Stimulated activated CD4-positive, alpha-beta T cell treated with anti-CD3 and anti-CD28 coated beads, Interleukin-15, amount 100 ng/mL, for 24 hours (primary cell): ENCODE data around the gene WFS1.

Experiments
- DNase-seq: peaks from one replicate; pipeline ENCODE4 v3.0.0-alpha.2; 2020

WFS1 gene

DNA sequence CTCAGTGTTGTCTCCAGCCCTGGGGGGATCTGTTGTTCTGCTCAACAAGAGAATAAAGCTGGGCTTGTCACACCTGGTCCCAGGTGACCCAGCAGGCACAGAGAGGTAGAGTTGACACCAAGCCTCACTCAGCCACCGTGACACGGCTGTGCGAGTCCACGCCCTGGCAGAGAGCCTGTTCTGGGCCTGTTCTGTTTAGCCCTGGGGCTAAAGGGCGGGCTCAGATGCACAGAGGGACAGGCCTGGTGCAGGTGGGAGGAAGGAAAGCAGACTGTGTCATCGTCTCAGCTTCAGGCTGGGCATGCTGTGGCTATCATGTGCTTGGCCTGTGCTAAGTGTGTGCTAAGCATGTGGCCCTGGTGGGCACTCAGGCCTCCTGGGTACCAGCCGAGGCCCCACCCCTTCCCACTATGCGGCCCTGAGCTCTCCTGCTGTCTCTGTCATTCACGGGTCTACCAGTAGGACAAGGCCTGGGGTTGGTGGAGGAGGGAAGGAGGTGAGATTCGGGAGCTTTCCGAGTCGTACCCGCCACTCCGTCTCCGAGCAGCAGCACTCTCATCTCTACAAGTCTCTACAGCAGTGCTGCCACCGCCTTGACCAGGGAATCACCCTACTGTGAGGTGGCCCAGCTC, 10.8 kb downstream of the WFS1 start:
- no peak for DNase-seq

DNA sequence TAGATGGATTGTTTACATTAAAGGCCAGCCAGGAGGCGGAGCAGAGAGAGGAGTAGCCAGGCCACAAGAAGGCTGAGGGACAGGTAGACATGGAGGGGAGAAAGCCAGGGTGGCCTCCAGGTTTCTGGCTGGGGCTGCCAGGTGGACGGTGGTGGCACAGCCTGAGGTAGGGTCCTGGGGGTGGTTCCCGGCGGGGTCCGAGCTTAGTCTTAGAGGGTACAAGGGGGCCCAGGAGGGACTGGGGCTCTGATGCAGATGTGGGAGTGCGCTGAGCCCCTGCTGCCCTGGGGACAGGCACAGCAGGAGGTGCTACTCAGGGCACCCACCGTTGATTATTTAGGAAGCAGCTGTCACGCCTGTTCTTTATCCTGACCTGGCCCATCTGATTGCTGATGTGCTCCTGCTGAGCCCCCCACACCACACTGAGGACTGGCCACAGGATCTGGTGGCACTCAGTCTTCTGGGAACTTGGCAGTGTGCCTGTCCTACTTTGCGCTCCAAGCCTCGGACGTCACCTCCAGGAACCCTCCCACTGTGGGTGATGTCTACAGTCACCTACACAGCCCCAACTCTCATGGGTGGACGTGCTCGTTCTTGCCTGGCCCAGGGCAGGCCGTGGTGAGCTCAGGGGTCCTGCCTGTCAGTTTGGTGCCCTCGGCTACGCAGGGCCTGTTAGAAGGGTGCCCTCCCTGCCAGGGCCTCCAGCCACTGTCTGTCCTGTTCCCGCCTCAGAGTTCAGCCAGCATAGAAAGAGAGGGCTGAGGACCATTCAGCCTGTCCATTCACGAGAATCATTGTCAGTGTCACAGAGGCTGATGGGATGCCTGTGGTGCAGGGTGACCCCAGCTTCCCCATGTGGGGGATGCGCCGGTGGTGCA, 12.0 kb downstream of the WFS1 start:
- no peak for DNase-seq

DNA sequence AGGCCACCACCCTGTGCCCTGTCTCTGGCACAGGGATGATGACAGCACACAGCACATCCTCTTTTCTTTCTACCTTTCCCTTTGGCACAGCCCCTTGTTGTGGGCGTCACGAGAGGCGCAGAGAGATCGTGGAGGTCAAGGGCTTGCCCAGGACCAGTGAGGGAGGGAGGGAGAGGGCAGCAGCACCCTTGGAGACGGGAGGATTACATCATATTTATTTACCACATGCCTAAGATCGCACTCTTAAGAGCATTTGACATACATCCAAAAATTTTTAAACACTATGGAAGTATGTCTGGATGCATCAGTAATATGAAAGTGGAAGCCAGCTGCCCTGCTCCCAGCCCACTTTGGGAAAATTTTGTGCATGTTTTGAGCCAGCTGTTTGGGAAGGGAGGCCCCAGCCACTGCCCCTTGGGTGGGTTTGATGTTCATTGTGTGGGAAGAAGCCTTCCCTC, 12.7 kb downstream of the WFS1 start:
- no peak for DNase-seq

DNA sequence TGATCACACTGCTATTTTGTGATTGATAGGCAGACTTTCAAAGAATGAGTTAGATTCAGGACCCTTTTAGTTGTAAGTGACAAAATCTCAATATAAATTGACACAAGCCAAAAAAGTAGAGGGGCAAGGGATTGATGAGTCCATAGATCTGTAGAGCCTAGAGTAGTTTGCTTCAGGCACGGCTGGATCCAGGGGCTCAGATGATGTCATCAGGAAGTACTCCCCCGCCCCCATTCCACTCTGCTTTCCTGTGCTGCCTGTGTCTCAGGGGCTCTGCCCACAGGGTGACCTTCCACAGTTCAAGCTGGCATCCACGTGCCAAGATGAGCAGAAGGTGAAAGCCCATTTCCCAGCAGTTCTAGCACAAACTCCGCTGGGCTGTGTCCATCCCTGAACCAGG, 13.6 kb downstream of the WFS1 start:
- DNase-seq, result no peak

DNA sequence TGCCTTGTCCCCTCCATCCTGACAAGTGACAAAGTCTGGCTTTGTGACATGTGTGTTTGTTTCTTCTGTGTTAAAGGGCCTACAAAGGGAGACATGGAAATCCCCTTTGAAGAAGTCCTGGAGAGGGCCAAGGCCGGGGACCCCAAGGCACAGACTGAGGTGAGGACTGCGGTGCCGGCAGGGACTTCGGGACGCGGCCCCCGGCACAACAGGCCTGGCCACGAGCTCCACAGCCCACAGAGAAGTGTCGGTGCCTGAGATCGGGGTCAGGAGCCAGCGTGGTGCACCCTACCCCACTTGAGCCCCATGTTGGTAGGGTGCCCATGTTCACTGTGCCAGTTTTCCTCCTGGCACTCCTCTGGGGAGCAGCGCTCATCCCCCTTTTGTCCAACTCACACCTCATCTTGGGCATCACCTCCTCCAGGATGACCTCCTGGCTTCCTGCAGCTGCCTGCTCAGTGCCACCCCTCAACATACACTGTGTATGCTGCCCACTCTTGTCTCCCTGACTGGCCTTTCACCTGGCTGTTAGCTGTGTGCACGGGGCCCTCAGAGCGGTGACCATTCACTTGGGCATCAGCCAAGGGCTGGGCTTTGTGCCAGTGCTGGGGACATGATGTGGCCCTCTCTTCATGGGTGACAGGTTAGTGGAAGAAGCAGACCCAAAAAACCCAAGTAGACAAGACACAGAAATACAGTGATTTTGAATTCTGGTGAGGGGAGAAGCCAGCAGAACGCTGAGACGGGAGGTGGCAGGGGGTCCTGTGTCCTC, 17.6 kb downstream of the WFS1 start:
- no peak for DNase-seq

DNA sequence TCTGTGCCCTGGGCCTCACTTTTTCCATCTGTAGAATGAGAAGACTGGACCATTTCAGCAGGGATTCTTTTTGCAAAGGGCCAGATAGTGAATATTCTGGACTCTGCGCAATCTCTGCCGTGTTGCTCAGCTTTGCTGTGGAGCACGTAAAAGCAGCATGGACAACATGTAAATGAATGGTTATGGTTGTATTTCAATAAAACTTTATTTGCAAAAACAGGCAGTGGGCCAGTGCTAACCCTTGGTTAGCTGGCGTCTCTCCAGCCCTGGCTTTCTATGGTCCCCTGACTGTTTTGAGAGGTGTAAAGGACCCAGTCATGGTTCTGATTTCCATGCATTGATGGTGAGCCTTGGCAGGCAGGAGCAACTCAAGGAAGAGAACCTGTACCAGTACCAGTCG, 18.7 kb downstream of the WFS1 start:
- DNase-seq, result no peak

DNA sequence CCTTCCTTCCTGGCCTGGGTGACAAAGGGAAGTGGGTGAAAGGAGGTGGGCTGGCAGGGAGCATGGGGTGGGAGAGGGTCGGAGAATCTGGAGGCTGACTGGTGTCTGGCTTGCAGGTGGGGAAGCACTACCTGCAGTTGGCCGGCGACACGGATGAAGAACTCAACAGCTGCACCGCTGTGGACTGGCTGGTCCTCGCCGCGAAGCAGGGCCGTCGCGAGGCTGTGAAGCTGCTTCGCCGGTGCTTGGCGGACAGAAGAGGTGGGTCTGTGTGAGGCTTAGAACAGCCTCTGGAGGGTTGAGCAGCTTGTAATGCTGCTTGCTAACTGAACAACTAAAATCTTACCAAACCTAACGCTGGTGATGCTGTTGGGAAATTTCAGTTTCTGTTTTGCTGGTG, 19.2 kb downstream of the WFS1 start:
- no peak for DNase-seq

DNA sequence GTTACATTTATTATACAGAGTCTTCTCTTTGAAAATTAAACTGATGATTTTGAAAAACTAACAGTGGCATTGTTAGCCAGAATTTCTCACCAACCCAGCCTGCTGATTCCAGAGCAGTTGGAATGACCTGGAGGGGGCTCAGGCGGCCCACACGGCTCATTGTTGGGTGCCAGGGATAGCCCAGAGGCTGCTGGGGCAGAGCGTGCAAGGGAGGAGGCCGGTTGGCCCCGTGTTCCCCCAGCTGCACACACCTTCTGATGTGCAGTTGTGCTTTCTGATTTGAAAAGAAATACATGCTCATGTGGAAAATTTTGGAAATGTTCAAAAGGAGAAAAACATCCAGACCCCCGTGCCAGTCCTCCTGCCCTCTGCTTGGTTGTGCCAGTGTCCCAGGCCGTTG, 20.6 kb downstream of the WFS1 start:
- no peak for DNase-seq

DNA sequence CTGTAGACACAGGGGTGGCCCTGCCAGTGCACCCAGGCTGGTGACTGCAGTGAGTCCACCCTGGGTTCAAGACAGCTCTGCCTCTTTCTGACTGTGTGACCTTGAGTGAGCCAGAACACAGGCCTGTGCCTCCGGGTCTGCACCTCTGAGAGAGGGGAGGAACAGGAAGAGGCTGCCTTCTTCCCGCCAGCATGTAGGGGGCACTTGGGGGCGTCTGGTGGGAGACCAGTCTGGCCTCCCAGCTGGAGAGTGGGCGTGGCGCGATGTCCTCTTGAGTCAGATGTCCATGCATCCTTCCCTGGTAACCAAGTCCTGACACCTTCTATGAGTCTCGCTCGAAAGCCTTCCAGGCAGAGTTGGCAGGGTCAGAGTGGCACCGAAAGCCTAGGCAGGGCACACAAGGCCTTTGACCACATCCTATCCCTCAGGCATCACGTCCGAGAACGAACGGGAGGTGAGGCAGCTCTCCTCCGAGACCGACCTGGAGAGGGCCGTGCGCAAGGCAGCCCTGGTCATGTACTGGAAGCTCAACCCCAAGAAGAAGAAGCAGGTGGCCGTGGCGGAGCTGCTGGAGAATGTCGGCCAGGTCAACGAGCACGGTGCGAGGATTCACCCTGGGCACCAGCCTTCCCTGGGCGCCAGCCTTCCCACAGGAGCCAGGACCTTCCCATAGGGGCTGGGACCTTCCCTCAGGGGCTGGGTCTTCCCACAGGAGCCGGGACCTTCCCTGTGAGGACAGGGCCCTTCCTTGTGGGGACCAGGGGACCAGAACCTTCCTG, 21.3 kb downstream of the WFS1 start:
- no peak for DNase-seq

DNA sequence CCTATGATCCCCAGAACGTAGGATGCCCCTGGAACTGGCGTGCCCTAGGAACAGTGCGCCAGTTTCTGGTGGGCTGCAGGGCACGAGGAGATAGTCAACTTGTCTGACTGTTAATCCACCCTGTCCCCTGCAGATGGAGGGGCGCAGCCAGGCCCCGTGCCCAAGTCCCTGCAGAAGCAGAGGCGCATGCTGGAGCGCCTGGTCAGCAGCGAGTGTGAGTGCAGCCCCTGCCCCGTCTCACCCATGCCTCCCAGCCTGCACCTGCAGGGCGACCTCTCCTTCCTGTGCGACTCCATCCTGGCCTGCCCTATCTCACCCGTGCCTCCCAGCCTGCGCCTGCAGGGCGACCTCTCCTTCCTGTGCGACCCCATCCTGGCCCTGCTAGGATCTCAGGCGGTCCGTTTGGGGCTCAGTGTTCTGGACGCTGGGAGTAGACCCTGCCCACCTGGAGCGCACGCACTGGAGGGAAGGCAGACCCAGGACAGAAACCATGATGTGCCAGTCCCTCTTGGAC, 22.2 kb downstream of the WFS1 start:
- no peak for DNase-seq

DNA sequence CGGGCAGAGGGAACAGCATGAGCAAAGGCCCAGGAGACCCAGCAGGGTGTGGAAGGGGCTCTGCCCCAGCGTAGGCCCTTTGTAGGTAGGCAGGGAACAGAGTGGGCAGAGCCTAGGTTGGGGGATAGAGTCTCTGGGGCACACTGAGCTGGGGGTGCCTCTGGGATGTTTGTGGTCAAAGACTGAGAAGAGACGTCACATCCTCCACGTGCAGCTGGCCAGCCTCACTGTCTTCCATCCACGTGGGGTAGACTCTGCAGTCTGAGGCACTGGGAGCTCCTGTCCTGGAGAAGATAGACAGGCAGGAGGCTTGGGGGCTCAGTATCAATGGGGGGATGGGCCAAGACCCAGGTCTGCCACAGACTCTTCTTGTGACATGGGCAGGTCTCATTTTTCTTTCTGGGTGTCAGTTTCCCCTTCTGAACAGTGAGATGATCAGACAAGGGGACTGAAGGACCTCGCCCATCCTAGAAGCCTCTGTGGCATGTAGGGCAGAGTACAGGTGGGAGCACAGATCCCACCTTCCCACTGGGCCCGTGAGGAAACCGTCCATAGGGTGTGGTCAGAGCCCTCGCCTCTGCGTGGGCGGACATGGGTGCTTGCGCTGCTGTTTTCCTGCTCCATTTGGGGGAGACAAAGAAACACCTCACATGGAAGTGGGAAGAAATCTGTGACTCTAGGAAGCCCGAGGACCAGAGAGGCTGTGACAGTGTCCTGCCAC, 22.9 kb downstream of the WFS1 start:
- no peak for DNase-seq

DNA sequence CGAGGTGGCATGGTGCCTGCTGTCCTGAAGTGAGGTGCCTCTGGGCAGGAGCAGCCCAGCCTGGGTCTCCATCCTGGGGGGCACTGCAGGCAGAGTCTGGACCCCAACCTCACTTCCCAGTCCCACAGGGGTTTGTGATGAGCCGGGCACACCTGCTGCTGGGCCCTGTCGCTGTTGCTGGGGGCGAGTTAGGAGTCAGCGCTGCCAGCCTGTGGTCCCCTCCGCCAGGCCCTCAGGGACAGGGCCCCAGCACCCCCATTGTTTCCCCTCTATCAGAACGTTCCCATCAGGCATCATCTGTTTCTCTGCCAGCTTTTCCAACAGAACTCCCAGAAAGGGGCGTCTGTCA, 23.4 kb downstream of the WFS1 start:
- no peak for DNase-seq

DNA sequence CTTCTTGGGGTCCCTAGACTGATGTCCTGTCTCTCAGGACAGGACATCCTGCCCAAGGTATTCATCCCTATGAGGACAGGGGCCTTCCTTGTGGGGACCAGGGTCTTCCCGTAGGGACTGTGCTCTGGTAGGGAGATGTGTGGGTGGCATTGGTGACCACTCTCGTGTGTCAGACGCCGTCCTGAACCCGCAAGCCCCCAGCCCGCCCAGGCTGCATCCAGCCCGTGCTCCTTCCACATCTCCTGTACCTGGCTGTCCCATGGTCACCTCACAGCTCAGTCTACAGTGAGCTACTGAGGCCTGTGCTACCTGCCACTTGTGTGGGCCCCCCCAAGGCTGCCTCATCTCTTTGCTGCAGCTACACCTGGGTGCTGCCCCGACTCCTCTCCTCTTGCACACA, 24.0 kb downstream of the WFS1 start:
- no peak for DNase-seq

DNA sequence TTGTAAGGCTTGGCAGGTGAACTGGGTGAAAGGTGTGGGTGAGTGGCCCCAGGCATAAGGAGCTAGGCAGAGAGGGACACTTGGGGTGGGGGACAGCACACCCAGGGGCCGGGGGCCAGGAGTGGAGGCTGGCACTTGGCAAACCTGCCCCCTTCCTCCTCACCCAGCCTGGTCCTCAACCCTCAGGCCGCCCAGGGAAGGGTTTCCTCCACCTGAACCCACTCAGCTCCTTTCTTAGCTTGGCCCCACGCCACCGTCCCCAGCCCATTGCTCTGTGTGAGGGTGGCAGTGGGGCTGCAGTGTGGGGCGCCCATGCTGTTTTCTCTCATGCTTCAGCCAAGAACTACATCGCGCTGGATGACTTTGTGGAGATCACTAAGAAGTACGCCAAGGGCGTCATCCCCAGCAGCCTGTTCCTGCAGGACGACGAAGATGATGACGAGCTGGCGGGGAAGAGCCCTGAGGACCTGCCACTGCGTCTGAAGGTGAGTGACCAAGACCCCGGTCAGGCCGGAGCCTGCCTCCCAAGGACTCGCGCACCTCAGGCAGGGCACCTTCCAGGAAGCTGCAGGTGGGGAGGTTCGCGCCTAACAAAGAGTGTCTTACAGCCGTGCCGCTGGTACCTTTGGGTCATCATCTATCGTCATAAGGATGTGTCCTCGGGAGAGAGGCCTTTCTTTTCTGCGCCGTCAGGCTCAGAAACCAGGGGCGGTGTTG, 25.2 kb downstream of the WFS1 start:
- no peak for DNase-seq

DNA sequence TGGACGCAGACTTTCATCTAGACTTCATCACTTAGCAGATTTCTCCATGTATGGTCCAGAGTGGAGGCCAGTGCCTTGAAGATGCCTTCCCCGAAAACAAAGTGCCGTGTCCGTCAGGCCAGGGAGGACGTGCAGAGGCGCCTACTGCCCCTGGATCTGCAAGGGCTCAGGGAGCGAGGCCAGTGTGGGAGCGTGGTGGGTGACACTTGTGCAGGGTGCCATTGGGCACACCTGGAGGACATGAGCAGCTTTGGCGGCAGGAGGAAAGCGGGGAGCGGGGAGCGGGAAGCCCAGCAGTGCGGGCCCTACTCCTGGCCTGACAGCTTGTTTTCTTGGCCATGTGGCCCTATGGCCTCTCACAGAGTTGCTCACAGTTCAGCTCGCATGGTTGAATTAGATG, 25.8 kb downstream of the WFS1 start:
- no peak for DNase-seq

DNA sequence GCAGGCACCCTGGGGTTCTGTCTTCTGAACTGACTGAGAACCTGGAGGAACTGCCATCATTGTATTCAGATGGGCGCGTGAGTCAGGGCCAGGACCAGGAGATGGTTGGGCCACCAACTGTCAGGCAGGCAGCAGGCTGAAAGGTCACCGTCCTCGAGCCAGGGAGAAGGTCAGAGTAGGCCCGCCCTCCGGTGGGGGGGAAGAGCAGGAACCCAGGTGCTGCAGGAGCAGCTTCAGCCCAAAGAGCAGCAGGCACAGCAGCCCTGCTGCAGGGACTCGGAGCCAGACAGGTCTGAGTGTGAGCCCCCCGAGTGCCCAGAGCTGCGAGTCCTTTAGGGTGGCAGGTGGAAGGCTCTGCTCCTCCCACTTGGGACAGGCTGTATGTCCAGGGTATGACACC, 26.4 kb downstream of the WFS1 start:
- no peak for DNase-seq

DNA sequence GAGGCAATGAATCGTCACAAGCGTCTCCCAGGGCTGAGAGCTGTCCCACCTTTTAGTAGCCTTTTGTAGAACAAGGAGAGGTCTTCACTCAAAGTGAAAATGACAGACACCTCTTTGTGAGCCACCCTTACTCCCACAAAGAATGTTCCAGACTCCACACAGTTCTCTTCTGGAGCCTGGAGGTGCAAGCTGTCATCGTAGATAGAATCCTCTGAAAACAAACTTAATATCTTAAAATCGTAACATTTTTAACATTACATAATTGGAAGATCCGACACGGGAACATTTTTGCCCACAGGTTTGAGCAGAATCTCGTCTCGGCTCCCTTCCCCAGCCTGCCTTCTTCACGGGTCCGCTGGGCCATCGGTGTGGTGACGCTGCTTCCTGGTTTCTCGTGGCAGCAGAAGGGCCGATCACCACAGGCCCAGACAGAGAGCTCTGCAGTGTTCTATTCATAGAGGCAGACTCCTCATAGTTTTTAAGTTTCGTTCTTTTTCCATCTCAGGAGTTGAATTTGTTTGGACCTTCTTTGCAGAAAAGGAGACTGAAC, 27.7 kb downstream of the WFS1 start:
- no peak for DNase-seq

DNA sequence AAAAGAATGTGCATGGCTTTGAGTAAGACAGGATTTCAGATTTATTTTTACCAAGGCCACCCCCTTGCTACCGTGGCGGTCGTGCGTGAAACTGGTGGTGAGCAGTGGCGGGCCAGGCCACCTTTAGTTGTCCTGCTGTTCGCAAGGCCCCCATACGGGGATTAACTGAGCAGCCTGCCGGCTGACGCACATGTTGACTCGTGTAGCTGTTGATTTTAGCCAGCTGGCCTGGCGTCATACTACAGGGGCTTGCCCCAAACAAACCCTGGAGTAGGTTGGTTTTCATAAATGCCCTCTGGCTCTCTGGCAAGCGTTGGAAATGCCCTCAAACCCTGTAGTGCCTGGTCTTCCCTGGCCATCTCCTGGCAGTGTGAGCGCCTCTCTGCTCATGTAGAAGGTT, 28.4 kb downstream of the WFS1 start:
- no peak for DNase-seq

DNA sequence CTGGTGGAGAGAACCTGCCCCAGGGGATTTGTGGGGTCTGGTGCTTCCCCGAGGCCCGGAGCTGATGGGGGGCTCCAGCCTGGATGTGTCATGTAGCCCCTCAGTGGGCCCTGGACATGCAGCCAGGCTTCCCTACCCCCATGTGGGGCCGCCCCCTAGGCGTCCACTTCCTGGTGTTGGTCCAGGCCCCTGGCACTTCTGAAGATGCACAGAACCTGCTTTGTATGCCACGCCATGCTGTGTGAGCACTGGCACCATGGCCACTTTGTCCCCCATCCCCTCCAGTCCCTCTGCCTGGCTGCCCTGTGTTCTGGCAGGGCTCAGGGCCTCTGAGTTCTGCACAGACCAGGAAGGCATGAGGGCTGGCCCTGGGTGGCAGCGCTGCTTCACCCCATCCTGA, 29.2 kb downstream of the WFS1 start:
- no peak for DNase-seq

DNA sequence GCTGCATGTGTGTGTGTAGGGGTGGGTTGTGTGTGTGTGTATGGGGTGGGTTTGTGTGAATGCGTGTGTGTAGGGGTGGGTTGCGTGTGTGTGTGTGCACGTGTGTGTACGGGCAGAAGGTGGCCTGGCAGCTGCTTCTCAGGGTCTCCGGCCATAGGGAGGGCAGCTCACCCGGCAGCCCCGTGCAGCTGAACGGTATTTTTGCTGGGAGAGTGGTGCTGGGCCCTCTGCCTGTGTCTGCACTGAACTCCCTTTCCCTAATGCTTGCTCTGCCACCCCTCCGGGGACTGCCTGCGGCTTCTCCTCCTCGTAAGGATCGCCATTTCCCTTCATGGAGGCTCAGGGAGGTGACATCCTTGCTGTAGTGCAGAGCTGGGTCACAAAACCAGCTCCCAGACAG, 30.2 kb downstream of the WFS1 start:
- no peak for DNase-seq

DNA sequence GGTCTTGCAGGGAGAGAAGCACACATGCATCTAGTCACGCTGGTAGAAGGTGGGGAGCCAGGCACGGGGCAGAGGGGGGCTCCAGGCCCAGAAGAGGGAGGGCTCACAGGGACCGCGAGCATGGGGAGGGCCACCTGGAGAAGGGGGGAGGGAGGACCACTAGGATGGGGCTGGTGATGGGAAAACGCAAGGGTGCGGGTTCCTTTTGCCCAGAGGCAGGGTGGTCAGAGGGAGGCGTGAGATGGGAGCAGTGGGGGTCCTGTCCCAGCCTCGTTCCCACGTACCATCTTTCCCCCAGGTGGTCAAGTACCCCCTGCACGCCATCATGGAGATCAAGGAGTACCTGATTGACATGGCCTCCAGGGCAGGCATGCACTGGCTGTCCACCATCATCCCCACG, 30.7 kb downstream of the WFS1 start:
- no peak for DNase-seq
